ENCODE results near the gene FAM131C. TPM values are rescaled to one million over a fixed set of nuclear protein-coding genes. Genes with fewer than 3 reads are reported as not detected.
A peak's percentile ranks its signal among the peaks of the same experiment; 100 is the strongest.
"Not testable (repeated sequence)": the region's sequence is repeated elsewhere in the genome, so short reads cannot be mapped to it uniquely, and the experiment has no call there.

Gene FAM131C
- polyA plus RNA-seq, 2 donors, result 0.38 to 0.45 TPM

- no peak overlapping the region for H3K27ac ChIP-seq (ENCODE audit: low read depth in 2 of 2, low read length in 1 of 2)
- H3K4me3 ChIP-seq (ENCODE audit: low read depth in 1 of 2, low read length in 2 of 2), result no peak overlapping the region
- WGBS, 2 donors, result 59 to 75% methylated on average over 6 of the region's 6 CpGs
- peaks cover 2 to 5% of the 10 kb centered on the region in 2 donors for H3K4me1 ChIP-seq (ENCODE audit: control insufficient read depth in 2 of 2, insufficient read depth in 2 of 2, low read length in 1 of 2)
- H3K36me3 ChIP-seq (ENCODE audit: control insufficient read depth in 2 of 2, insufficient read depth in 2 of 2, low read length in 1 of 2), result no peaks in the 10 kb centered on the region
- H3K27me3 ChIP-seq (ENCODE audit: control insufficient read depth in 1 of 2, insufficient read depth in 2 of 2, low read length in 2 of 2), result no peaks in the 10 kb centered on the region
- peaks cover 0 to 2% of the 10 kb centered on the region in 2 donors for H3K9me3 ChIP-seq (ENCODE audit: control insufficient read depth in 2 of 2, insufficient read depth in 1 of 2, low read depth in 1 of 2, low read length in 1 of 2)
Observed at GRCh38 chr1:16110456-16110855, 37.0 kb upstream of the FAM131C start.

GRCh38 chr1:16109571-16109970 lies 36.1 kb upstream of the FAM131C start:
- Histone ChIP-seq H3K9me3 (ENCODE audit: control insufficient read depth in 2 of 2, insufficient read depth in 1 of 2, low read depth in 1 of 2, low read length in 1 of 2) (peaks cover 0 to 2% of the 10 kb centered on the region in 2 donors), H3K4me3 (ENCODE audit: low read depth in 1 of 2, low read length in 2 of 2) (no peak overlapping the region), H3K4me1 (ENCODE audit: control insufficient read depth in 2 of 2, insufficient read depth in 2 of 2, low read length in 1 of 2) (peaks cover 2 to 5% of the 10 kb centered on the region in 2 donors), H3K36me3 (ENCODE audit: control insufficient read depth in 2 of 2, insufficient read depth in 2 of 2, low read length in 1 of 2) (no peaks in the 10 kb centered on the region), H3K27me3 (ENCODE audit: control insufficient read depth in 1 of 2, insufficient read depth in 2 of 2, low read length in 2 of 2) (no peaks in the 10 kb centered on the region), H3K27ac (ENCODE audit: low read depth in 2 of 2, low read length in 1 of 2) (peak overlapping the region in 1 of 2 donors; percentile 45)
- 44 to 74% methylated on average over 1 of the region's 1 CpG for WGBS, 2 donors

GRCh38 chr1:16107039-16107438 lies 33.6 kb upstream of the FAM131C start:
- not testable (repeated sequence) for H3K27me3 ChIP-seq (ENCODE audit: control insufficient read depth in 1 of 2, insufficient read depth in 2 of 2, low read length in 2 of 2); H3K4me1 ChIP-seq (ENCODE audit: control insufficient read depth in 2 of 2, insufficient read depth in 2 of 2, low read length in 1 of 2); H3K4me3 ChIP-seq (ENCODE audit: low read depth in 1 of 2, low read length in 2 of 2); H3K9me3 ChIP-seq (ENCODE audit: control insufficient read depth in 2 of 2, insufficient read depth in 1 of 2, low read depth in 1 of 2, low read length in 1 of 2); H3K27ac ChIP-seq (ENCODE audit: low read depth in 2 of 2, low read length in 1 of 2); H3K36me3 ChIP-seq (ENCODE audit: control insufficient read depth in 2 of 2, insufficient read depth in 2 of 2, low read length in 1 of 2)
- WGBS, 2 donors, result 70 to 71% methylated on average over 5 of the region's 5 CpGs

- WGBS, 2 donors, result 68 to 78% methylated on average over 9 of the region's 9 CpGs
- Histone ChIP-seq H3K27me3 (ENCODE audit: control insufficient read depth in 1 of 2, insufficient read depth in 2 of 2, low read length in 2 of 2) (no peaks in the 10 kb centered on the region), H3K4me1 (ENCODE audit: control insufficient read depth in 2 of 2, insufficient read depth in 2 of 2, low read length in 1 of 2) (no peaks in the 10 kb centered on the region)
Observed at GRCh38 chr1:16101623-16102022, 28.2 kb upstream of the FAM131C start.

GRCh38 chr1:16099412-16099811 lies 26.0 kb upstream of the FAM131C start:
- no peak overlapping the region for H3K4me3 ChIP-seq (ENCODE audit: low read depth in 1 of 2, low read length in 2 of 2)
- no peaks in the 10 kb centered on the region for H3K9me3 ChIP-seq (ENCODE audit: control insufficient read depth in 2 of 2, insufficient read depth in 1 of 2, low read depth in 1 of 2, low read length in 1 of 2)
- H3K36me3 ChIP-seq (ENCODE audit: control insufficient read depth in 2 of 2, insufficient read depth in 2 of 2, low read length in 1 of 2), result no peaks in the 10 kb centered on the region
- H3K27ac ChIP-seq (ENCODE audit: low read depth in 2 of 2, low read length in 1 of 2), result no peak overlapping the region
- H3K4me1 ChIP-seq (ENCODE audit: control insufficient read depth in 2 of 2, insufficient read depth in 2 of 2, low read length in 1 of 2), result no peaks in the 10 kb centered on the region
- 93 to 95% methylated on average over 1 of the region's 1 CpG for WGBS, 2 donors
- H3K27me3 ChIP-seq (ENCODE audit: control insufficient read depth in 1 of 2, insufficient read depth in 2 of 2, low read length in 2 of 2), result no peaks in the 10 kb centered on the region

More at GRCh38 chr1:16101623-16102022, 28.2 kb upstream of the FAM131C start:
- Histone ChIP-seq H3K4me3 (ENCODE audit: low read depth in 1 of 2, low read length in 2 of 2) (no peak overlapping the region), H3K36me3 (ENCODE audit: control insufficient read depth in 2 of 2, insufficient read depth in 2 of 2, low read length in 1 of 2) (no peaks in the 10 kb centered on the region), H3K27ac (ENCODE audit: low read depth in 2 of 2, low read length in 1 of 2) (no peak overlapping the region), H3K9me3 (ENCODE audit: control insufficient read depth in 2 of 2, insufficient read depth in 1 of 2, low read depth in 1 of 2, low read length in 1 of 2) (no peaks in the 10 kb centered on the region)

GRCh38 chr1:16095447-16095846 lies 22.0 kb upstream of the FAM131C start:
- Histone ChIP-seq H3K27ac (ENCODE audit: low read depth in 2 of 2, low read length in 1 of 2) (no peak overlapping the region), H3K4me1 (ENCODE audit: control insufficient read depth in 2 of 2, insufficient read depth in 2 of 2, low read length in 1 of 2) (peaks cover 0 to 17% of the 10 kb centered on the region in 2 donors), H3K27me3 (ENCODE audit: control insufficient read depth in 1 of 2, insufficient read depth in 2 of 2, low read length in 2 of 2) (no peaks in the 10 kb centered on the region), H3K4me3 (ENCODE audit: low read depth in 1 of 2, low read length in 2 of 2) (no peak overlapping the region), H3K9me3 (ENCODE audit: control insufficient read depth in 2 of 2, insufficient read depth in 1 of 2, low read depth in 1 of 2, low read length in 1 of 2) (no peaks in the 10 kb centered on the region), H3K36me3 (ENCODE audit: control insufficient read depth in 2 of 2, insufficient read depth in 2 of 2, low read length in 1 of 2) (no peaks in the 10 kb centered on the region)
- 57 to 60% methylated on average over 9 of the region's 9 CpGs for WGBS, 2 donors

GRCh38 chr1:16094453-16095158 lies 21.2 kb upstream of the FAM131C start:
- H3K4me3 ChIP-seq (ENCODE audit: low read depth in 1 of 2, low read length in 2 of 2), result no peak overlapping the region
- 87 to 88% methylated on average over 19 to 21 of the region's 21 CpGs for WGBS, 2 donors
- H3K9me3 ChIP-seq (ENCODE audit: control insufficient read depth in 2 of 2, insufficient read depth in 1 of 2, low read depth in 1 of 2, low read length in 1 of 2), result no peaks in the 10 kb centered on the region
- H3K4me1 ChIP-seq (ENCODE audit: control insufficient read depth in 2 of 2, insufficient read depth in 2 of 2, low read length in 1 of 2), result peaks cover 0 to 17% of the 10 kb centered on the region in 2 donors
- no peak overlapping the region for H3K27ac ChIP-seq (ENCODE audit: low read depth in 2 of 2, low read length in 1 of 2)
- no peaks in the 10 kb centered on the region for H3K36me3 ChIP-seq (ENCODE audit: control insufficient read depth in 2 of 2, insufficient read depth in 2 of 2, low read length in 1 of 2)
- H3K27me3 ChIP-seq (ENCODE audit: control insufficient read depth in 1 of 2, insufficient read depth in 2 of 2, low read length in 2 of 2), result no peaks in the 10 kb centered on the region

GRCh38 chr1:16093611-16094010 lies 20.2 kb upstream of the FAM131C start:
- Histone ChIP-seq H3K4me3 (ENCODE audit: low read depth in 1 of 2, low read length in 2 of 2) (no peak overlapping the region), H3K27me3 (ENCODE audit: control insufficient read depth in 1 of 2, insufficient read depth in 2 of 2, low read length in 2 of 2) (no peaks in the 10 kb centered on the region), H3K4me1 (ENCODE audit: control insufficient read depth in 2 of 2, insufficient read depth in 2 of 2, low read length in 1 of 2) (peaks cover 4 to 21% of the 10 kb centered on the region in 2 donors), H3K9me3 (ENCODE audit: control insufficient read depth in 2 of 2, insufficient read depth in 1 of 2, low read depth in 1 of 2, low read length in 1 of 2) (no peaks in the 10 kb centered on the region), H3K36me3 (ENCODE audit: control insufficient read depth in 2 of 2, insufficient read depth in 2 of 2, low read length in 1 of 2) (no peaks in the 10 kb centered on the region), H3K27ac (ENCODE audit: low read depth in 2 of 2, low read length in 1 of 2) (no peak overlapping the region)
- WGBS, 2 donors, result 79 to 83% methylated on average over 9 of the region's 9 CpGs

GRCh38 chr1:16092923-16093511 lies 19.6 kb upstream of the FAM131C start:
- Histone ChIP-seq H3K27me3 (ENCODE audit: control insufficient read depth in 1 of 2, insufficient read depth in 2 of 2, low read length in 2 of 2) (no peaks in the 10 kb centered on the region), H3K27ac (ENCODE audit: low read depth in 2 of 2, low read length in 1 of 2) (no peak overlapping the region), H3K36me3 (ENCODE audit: control insufficient read depth in 2 of 2, insufficient read depth in 2 of 2, low read length in 1 of 2) (no peaks in the 10 kb centered on the region), H3K4me1 (ENCODE audit: control insufficient read depth in 2 of 2, insufficient read depth in 2 of 2, low read length in 1 of 2) (peaks cover 4 to 27% of the 10 kb centered on the region in 2 donors), H3K4me3 (ENCODE audit: low read depth in 1 of 2, low read length in 2 of 2) (no peak overlapping the region), H3K9me3 (ENCODE audit: control insufficient read depth in 2 of 2, insufficient read depth in 1 of 2, low read depth in 1 of 2, low read length in 1 of 2) (no peaks in the 10 kb centered on the region)
- WGBS, 2 donors, result 87 to 97% methylated on average over 9 of the region's 9 CpGs

Measured in esophagus (tissue), 2 donors.